HG02678 (cell line): ENCODE results near the gene PCYT1A.
"Not testable (repeated sequence)": the region's sequence is repeated elsewhere in the genome, so short reads cannot be mapped to it uniquely, and the experiment has no call there.

ENCODE experiments used
- ATAC-seq: cut with Tn5 transposase; IDR thresholded peaks from one replicate; pipeline ENCODE4 v1.9.1; 2021; ENCODE audit warnings: mild to moderate bottlenecking, moderate library complexity; ENCODE audit not compliant: unreplicated experiment

The PCYT1A gene

GRCh38 chr3:196194542-196194915 is 93.0 kb downstream of the PCYT1A start:
- no peak for ATAC-seq

- no peak for ATAC-seq
Observed at GRCh38 chr3:196193736-196194541, 93.6 kb downstream of the PCYT1A start.

GRCh38 chr3:196193133-196193735 is 94.3 kb downstream of the PCYT1A start:
- no peak for ATAC-seq

- ATAC-seq = peak; percentile 26
Observed at GRCh38 chr3:196192524-196193051, 94.9 kb downstream of the PCYT1A start.

GRCh38 chr3:196192036-196192523 is 95.4 kb downstream of the PCYT1A start:
- ATAC-seq = peak; percentile 45

- ATAC-seq = no peak
Observed at GRCh38 chr3:196189566-196190347, 97.8 kb downstream of the PCYT1A start.

- peak; percentile 59 for ATAC-seq
Observed at GRCh38 chr3:196186651-196187573, 100.6 kb downstream of the PCYT1A start.

- no peak for ATAC-seq
Observed at GRCh38 chr3:196184881-196185280, 102.6 kb downstream of the PCYT1A start.

- ATAC-seq = not testable (repeated sequence)
Observed at GRCh38 chr3:196184169-196184432, 103.4 kb downstream of the PCYT1A start.

- no peak for ATAC-seq
Observed at GRCh38 chr3:196181127-196181546, 106.4 kb downstream of the PCYT1A start.

- ATAC-seq = no peak
Observed at GRCh38 chr3:196180346-196180745, 107.2 kb downstream of the PCYT1A start.
